HG03066 (cell line): ENCODE data around the gene ABLIM2.

ENCODE experiments used
- ATAC-seq: cut with Tn5 transposase; IDR thresholded peaks from one replicate; pipeline ENCODE4 v1.9.1; 2021; ENCODE audit warnings: low read depth; ENCODE audit not compliant: unreplicated experiment

The ABLIM2 gene

DNA sequence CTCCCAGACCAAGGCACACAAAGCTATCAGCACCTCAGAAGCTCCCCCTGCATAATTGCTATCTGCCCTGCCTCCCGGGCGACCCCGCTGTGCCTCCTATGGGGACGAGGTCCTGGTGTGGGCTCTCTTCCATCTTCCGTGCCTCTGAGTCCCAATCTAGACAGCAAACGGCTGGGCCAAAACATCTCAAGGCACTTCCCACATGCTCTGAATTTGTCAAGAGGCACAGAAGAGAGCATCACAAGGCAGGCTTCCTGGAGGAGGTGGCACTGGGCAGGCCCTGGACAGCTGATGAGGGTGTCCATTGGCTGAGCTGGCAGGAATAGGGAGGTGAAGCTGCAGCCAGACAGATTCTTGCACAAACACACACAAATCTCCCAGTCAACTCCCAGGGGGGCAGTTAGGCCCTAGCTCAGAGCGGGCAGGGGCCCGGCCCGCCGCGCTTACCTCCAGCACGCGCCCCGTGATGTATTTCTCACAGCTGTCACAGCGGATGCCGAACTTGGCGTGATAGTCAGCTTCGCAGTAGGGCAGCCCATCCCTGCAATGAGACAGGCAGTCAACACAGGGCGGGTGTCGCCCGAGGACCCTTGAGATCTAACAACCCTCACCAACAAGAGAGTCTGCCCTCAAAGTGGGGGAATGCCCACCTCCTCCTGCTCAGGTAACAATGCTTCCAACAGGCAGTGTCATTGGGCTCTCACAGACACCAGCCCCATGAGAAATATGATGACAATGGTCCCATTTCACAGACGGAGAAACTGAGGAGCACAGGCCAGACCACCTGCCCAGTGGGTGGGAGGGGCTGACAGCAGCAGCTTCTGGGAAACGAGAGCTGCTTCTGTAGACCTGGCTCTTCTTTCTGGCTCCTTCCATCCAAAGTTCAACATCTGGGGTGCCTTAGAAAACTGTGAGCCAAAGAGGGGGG lies 81.2 kb downstream of the ABLIM2 start:
- ATAC-seq: no peak

DNA sequence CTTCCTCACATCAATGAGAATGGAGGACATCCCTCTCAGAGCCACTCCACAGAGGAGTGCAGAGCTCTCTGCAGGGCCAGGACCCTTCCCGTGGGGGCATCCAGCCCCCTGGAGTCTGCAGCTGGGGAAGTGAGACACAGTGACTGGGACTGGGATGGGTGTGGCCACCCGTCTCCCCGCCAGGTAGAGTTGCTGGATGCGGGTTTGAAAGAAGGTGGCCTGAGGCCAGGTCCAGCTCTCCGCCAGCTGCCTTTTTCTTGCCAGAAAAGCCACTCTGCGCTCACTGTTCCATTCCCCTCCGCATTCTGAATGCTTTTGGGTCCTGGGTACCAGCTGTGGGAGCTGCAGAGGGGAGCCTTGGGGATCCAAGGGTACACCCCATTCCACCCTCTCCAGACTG lies 82.6 kb downstream of the ABLIM2 start:
- ATAC-seq: no peak

DNA sequence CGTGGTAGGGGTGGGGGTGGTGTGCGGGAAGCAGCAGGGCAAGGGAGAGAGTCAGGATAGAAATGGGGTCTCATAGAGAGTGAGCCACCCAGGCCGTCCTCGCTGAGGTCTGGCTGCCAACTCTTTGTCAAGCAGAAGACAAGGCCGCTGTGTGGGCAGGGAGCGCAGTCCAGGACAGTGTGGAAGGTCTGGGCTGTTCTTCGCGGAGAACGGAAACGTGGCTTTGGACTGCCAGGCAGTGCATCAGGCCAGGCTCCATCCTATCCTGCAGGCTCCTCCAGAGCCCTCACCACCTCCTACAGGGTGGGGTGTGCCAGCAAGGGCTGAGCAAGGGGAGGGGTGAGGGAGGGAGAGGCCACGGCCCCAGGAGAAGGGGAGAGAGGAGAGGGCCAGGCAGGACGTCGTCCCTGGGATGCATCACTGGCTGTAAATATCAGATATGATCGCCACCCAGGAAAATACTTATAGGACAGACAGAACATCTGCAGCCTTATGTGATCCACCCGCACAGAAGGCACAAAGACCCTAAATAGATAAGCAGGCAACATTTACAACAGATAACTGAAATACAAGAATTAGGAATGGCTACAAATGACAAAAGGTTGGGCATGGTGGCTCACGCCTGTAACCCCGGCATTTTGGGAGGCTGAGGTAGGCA lies 85.3 kb downstream of the ABLIM2 start:
- no peak for ATAC-seq

DNA sequence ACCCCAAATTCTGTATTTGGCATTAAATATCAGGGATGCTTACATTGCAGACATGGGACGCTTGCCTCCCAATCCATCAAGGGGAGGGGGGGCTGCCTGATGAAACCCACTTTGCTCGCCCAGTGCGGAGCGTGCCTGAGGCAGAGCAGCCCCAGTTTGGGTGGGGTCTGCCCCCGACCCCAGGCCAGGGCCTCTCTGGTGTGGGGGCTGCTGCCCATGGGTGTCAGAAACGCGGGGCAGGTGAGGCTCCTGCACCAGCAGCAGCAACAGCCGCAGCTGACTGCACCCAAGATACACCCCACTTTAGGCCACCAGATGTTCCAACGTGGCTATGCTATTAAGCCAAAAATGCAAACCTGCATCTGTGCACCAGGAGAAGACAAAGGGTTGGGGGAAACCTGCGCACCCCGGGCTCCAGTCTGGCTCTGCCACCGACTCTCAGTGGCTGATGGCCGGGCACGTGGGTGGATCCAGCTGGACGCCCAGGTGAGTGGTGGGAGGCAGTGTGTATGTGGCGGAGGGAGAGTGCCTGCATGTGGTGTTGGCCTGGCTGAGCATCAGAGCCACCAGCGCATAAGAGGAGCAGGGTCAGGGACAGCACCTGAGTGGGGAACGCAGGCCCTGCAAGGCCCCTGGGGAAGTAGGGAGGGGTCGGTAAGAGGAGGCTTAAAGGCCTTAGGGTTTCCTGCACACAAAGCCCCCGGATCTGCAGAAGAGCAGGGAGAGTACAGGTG lies 86.2 kb downstream of the ABLIM2 start:
- ATAC-seq: no peak

DNA sequence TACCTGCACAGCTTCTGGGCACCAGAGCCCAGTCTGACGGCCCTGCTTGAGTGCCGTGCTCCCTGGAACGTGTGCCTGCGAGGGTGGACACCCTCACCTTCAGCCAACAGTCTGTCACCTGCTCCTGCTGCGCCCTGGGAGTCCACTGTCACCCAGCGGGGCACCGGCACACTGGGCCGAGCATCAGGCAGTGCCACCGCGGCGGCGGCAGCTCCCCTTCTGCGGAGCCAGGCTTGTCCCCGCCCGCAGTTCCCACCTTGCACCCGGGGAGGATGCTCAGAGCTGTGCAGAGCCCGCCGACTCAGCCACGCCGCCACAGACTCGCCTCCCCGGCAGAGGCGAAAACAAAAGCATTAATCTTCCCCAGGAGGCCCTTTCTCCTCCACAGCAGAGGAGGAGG lies 86.8 kb downstream of the ABLIM2 start:
- ATAC-seq: no peak

DNA sequence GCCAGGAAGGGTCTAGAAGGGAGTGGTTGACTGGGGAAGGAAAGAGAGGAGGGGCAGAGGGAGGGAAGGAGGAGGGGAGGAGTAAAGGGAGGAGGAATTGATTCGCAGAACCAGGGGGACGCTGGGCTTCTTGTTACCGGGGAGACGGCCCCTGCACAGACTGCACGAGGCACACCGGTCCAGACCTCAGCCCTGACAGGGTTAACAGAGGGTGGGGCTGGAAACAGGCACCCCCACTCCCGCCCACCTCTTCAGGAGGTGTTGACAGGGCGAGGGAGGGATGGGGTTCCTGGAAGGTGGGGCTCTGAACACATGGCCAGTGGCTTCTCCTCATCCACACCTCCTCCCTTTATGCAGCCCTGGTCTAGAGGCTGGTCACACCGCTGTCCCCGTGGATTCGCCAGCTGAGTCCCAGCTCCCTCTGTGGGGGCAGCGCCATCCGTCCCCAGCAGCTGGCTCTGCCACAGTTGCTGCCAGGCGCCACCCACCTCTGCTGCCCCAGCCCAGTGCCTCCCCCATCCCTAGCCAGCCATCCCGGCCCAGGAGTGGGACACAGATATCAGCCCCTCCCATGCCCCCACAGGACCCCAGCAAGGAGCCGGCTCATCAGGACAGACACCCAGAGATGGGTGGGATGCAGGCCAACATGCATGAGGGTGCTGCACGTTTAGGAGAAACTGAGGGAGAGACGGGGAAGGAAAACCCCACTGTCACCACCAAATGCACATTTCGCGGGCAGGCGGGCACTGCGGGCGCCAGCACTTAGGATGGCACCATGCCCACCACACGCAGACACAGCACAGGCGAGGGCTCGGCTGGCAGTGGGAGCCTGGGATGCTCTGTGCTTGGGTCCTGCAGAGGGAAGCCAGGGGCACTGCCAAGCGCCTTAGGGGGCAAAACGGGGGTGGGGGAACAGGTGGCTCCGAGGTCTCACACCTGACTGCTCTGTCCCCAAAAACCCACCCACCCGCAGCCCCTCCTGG lies 87.6 kb downstream of the ABLIM2 start:
- ATAC-seq: no peak

DNA sequence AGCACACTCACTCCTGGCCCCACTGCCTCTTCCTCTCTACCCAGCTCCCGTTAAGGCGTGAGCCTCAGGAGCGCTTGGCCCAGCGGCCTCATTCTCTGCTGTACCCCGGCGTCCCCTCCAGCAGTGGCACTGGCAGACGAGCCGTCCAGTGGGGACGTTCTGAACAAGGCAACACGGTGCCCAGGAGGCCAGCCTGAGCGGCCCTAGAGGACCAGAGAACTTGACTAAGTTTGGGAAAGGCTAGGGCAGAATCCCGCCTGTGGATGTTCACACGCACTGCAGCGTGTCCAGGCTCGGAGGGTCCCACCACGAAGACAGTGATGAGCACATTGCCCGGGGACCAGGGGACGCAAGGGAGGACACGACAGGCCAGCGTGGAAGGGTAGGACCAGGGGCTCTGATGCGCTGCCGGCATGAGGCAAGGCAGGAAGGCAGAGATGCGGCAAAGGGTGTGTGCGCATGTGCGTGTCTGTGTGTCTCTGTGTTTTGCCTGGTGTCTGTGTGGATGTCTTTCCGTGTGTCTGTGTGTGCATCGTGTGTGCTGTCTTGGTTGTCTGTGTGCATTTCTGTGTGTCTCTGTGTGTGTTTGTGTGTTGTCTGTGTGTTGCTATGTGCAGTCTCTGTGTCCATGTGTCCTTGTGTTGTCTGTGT lies 89.4 kb downstream of the ABLIM2 start:
- ATAC-seq: no peak

DNA sequence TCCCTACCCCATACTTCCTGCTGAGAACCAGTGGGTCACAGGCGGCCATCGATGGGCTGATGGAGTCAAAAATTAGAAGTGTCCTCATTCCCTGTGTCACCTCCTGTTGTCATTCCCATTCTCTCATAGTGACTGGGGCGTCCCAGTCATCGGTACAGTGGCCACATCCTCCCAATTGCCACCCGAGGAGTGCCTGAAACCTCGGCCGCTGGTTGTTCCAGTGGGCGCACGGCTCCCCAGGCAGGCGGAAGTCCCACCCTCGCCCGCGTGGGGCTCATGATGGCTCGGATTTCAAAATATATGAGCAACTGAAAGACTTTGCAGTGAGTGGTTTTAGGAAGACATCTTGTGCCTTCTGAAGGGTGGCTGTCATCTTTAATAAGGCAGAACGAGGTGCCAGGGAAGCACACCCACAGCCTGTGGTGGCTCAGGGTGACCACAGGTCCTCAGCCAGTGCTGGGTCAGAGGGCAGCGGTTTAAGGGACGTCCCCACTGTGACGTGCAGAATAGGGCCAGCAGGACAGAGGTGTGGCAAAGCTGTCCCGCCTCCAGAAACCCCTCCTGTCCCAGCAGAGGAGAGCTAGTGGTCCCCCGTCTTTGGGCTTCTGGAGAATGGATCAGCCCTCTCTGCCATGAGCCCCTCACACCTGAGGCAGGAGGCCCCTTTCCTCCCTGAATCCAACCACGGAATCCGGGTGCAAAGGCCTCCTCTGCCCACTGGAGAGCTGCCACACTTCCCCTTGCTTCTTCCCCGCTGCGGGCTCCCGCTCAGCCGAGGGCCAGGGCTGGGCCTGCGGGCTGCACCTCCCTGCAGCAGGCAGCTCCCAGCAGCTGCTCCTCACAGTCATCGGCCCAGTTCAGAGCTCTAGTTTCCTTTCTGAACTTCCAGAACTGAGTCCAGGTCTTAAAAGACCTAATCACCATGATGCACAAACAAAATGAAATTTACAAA lies 90.4 kb downstream of the ABLIM2 start:
- no peak for ATAC-seq

DNA sequence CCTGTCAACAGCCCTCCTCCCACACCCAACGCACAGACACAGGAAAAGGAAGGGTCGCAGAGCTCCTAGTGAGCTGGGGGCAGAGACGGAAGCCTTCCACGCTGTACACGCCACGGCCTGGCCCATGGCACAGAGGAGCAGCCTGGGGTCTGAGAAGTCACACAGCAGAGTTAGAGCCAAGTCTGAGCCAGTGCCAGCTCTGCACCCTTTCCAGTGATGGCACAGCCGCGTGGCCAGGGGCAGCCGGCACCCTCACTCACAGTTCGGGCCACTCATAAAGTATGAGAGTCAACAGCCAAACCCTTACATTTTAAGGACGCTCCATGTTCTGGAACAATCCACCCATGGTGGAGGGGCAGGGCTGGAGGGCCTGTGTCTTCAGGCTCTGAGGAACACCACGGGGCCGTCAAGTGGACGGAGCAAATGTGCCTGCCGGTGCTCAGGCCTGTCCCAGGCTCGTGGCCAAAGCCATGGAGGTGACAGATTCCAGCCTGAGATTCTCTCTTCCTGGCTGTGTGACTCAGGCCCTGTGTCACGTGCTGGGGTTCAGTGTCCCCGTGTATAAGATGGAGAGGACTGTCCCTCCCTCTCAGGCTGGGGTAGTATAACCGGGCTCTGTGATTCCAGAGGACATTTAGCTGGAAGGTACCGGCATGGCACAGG lies 91.2 kb downstream of the ABLIM2 start:
- no peak for ATAC-seq

DNA sequence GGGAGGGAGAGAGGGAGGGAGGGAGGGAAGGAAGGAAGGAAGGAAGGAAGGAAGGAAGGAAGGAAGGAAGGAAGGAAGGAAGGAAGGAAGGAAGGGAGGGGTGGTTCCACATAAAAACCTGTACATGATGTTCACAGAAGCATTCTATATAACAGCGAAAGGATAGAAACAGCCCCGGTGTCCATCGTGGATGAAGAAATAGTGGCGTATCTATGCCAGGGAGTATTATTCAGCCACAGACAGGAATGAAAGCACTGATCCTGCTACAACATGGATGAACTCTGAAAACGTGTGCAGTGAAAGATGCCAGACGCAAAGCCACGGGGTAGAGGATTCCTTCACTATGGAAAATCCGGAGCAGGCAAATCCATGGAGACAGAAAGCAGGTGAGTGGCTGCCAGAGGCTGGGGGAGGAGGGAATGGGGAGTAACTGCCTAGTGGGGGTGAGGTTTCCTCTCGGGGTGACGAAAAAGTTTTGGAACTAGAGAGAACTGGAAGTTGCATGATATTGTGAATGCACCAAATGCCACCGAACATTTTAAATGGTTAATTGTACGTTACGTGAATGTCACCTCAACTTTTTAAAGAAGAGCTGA lies 92.2 kb downstream of the ABLIM2 start:
- ATAC-seq: no peak

DNA sequence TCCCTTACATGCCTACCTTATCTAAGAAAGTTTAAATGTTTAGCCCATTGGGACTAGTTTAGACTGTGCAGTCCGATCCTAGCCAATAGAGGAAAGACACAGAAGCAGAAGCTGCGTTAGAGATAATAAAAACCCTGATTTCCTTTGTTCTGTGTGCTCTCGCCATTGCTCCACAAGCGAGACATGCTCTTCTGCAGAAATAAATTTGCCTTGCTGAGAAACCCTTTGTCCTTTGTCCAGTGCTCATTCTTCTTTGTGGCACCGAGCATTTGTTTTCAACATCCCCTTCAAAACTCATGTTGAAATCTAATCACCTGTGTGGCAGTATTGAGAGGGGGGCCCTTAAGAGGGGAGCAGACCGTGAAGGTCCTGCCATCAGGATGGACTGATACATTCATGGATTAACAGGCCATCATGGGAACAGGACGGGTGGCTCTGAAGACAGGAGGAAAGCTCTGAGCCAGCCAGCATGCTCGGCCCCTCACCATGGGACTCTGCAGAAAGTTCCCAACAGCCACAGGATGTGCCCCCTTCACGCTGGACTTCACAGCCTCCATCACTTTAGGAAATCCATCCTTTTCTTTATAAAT lies 94.5 kb downstream of the ABLIM2 start:
- no peak for ATAC-seq

DNA sequence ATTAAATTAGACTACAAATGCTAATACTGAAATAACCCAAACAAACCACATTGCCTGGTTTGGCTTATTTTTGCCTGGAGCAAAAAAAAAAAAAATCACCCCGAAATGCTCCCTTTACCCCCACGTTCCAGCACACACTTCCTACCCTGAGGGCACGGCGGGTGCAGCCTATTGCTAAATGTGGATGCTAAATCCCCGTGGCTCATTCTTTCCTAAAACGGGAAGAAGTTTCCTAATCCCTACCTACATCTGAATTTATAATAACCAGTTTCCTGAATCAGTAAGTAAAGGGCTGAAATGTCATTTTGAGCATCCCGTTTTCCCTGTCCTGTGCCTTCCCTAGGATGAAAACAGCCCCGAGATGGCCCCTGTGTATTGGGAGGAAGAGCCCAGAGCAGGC lies 97.0 kb downstream of the ABLIM2 start:
- ATAC-seq: no peak

DNA sequence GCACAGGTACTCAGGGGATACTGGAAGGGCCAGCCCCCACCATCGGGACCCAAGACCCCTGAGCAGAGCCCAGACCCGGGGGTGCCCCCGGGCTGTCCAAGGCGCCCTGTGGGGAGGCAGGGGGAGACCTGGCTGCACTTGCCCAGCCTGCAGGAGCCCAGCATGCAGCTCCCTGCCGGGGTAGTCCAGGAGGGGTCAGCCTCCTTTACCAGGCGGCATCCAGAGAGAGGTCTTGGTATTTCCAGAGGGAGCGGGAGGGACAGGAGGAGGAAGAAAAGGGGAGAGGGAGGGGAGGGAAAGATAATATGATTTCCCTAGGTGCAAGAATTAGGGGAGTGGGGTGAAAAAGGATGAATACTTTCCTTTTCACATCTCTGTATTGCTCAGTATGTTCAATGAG lies 97.5 kb downstream of the ABLIM2 start:
- no peak for ATAC-seq

DNA sequence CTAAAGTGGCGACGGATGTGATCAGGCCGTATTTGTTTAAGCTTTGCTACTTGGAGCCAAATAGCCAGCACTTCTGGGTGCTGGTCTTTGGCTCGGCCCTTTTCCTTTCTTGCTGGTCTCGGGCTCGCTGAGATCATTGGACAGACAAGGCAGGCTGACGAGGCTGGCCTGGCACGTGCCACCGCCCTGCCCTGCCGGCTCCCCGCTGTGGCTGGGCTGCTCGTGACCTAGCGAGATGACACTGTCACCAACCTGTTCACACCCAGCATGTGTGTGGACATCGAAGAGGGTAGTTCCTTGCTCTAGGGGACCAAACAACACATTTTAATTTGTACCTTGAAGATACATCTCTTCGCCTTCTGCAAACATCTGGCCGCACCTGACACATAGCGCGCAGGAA lies 98.0 kb downstream of the ABLIM2 start:
- ATAC-seq: no peak

DNA sequence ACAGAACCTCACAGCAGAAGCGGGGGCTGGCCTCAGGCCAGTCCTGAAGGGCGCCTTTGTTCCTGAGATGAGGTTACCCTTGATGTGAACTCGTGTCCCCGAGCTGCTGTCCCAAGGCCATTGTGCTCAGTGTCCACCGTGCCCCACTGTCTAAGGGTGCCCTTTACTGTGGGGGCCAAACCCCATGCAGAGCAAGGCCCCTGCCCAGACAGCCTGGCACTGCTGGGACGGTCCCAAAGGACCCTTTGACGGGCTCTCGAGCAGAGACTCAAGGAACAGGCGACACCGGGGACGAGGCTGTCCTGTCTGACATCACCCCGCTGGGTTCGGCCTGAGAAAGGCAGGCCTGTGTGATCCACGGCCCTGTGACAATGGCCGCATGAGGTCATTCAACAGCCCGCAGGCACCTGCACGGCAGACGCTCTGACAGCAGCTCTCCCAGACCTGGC lies 100.6 kb downstream of the ABLIM2 start:
- ATAC-seq: no peak

DNA sequence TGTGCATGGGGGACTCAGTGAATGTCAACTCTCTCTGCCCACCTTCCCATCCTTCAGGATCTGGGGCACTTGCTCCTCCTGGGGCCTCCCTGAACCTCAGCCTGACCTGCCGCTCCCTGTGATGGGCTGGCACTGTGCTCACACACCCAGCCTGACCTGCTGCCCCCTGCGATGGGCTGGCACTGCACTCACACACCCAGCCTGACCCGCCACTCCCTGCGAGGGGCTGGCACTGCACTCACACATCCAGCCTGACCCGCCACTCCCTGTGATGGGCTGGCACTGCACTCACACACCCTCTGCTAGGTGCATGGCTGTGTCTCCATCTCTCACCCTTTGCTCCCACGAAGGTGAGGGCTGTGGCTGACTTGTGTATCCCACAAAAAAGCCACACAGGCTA lies 103.4 kb downstream of the ABLIM2 start:
- ATAC-seq: no peak
